Body of pancreas (tissue), 4 donors: ENCODE data around the gene GAREM1.

Source experiments
- POLR2A ChIP-seq, 3 donors: fragments of 450-650 bp; IDR thresholded peaks; one replicate each; pipeline ENCODE4 v1.6.1; 2016; ENCODE audit warnings: antibody characterized with exemption in 3 of 3, mild to moderate bottlenecking in 2 of 3
- TF ChIP-seq, protein P1 (sequence below), 7 experiments: fragments of 450-650 bp in 4 of 7; fragments of 200-600 bp in 3 of 7; sonication (generic) in 3 of 7; IDR thresholded peaks; one replicate each; pipeline ENCODE4 v1.5.1; 2016 to 2019; ENCODE audit warnings: antibody characterized with exemption in 7 of 7

DNA sequence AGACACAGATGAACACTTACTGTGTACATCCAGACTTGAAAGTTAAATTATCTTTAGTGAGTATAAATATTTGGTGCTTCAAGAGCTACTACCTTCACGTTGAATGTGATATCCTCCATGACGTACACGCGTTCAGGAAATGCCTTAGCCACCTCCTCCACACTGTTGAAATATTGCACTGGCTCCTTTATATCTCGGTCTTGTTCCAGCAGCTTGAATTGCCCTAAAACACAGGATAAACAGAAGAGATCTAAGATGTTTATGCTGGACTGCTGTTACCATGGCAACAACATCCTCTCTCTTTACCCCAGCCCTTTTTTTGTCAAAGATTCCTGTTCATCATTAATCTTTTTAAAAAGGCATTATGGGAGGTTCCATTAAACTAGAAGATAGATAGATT is 160.6 kb downstream of the GAREM1 start:
- TF ChIP-seq, protein P1, sequence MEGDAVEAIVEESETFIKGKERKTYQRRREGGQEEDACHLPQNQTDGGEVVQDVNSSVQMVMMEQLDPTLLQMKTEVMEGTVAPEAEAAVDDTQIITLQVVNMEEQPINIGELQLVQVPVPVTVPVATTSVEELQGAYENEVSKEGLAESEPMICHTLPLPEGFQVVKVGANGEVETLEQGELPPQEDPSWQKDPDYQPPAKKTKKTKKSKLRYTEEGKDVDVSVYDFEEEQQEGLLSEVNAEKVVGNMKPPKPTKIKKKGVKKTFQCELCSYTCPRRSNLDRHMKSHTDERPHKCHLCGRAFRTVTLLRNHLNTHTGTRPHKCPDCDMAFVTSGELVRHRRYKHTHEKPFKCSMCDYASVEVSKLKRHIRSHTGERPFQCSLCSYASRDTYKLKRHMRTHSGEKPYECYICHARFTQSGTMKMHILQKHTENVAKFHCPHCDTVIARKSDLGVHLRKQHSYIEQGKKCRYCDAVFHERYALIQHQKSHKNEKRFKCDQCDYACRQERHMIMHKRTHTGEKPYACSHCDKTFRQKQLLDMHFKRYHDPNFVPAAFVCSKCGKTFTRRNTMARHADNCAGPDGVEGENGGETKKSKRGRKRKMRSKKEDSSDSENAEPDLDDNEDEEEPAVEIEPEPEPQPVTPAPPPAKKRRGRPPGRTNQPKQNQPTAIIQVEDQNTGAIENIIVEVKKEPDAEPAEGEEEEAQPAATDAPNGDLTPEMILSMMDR (IDR thresholded peaks at IDR 0.05), result no peak
- TF ChIP-seq POLR2A (IDR thresholded peaks at IDR 0.05), result no peak
